HCT116 (cell line): ENCODE data around the gene TSPAN11. TPM values are rescaled to one million over a fixed set of nuclear protein-coding genes. Genes with fewer than 3 reads are reported as not detected.

Experiments
- ATAC-seq: fragments of 200-7000 bp; cut with Tn5 transposase; 2 replicates; pipeline ENCODE4 v1.9.1; 2020; ENCODE audit warnings: mild to moderate bottlenecking, moderate library complexity
- BruUV-seq: library from RNA; stranded (reverse); fragments of 400-500 nt; replicated peaks from 2 replicates; lab custom pipeline; 2021; lab: Mats Ljungman, UMichigan
- CTCF ChIA-PET: fragments of 300-600 bp; sonication (Branson Sonifier 250); formaldehyde crosslinking; loops from one replicate; lab custom pipeline; 2021; ENCODE audit warnings: antibody characterized with exemption; lab: Charles Lee
- POLR2A ChIA-PET: fragments of 300-600, 350-600 bp; sonication (Branson Sonifier 250); formaldehyde crosslinking; loops from one replicate; lab custom pipeline; 2021; ENCODE audit warnings: antibody characterized with exemption; lab: Charles Lee
- RAD21 ChIA-PET, 2 experiments: fragments of 300-600 bp; sonication (Branson Sonifier 250); formaldehyde crosslinking; loops; one replicate each; lab custom pipeline; 2023; ENCODE audit warnings: low total read pairs in 2 of 2; ENCODE audit not compliant: uncharacterized antibody in 2 of 2, unreplicated experiment in 2 of 2, low non-redundant PET in 1 of 2; lab: Charles Lee
- DNase-seq: peaks from one replicate; pipeline ENCODE4 v3.0.0-alpha.2; 2010; ENCODE audit warnings: low read depth, low spot score
- H2AFZ ChIP-seq: fragments of 200-600 bp; shearing (Covaris generic), sonication (generic); 2 replicates; pipeline ENCODE4 v1.6.1; 2017; ENCODE audit warnings: low read depth, mixed run types, mixed read lengths, antibody characterized with exemption, low read length; ENCODE audit not compliant: poor library complexity, severe bottlenecking
- H3K27ac ChIP-seq: 2 replicates; pipeline ENCODE4 v1.5.1; 2012; ENCODE audit warnings: low read depth, low read length
- H3K27me3 ChIP-seq: fragments of 200-600 bp; sonication (generic); 2 replicates; pipeline ENCODE4 v1.6.1; 2016; ENCODE audit warnings: mixed run types, low read length, mixed read lengths; ENCODE audit not compliant: insufficient read depth
- H3K36me3 ChIP-seq, 2 experiments: fragments of 200-500 bp in 1 of 2; fragments of 200-600 bp in 1 of 2; sonication (Bioruptor generic) in 1 of 2; sonication (generic) in 1 of 2; 2 replicates each; pipeline versions ENCODE4 v1.5.1 to v1.6.1; 2014 to 2016; ENCODE audit warnings: low read length in 2 of 2, inconsistent platforms in 1 of 2, mixed read lengths in 1 of 2, mixed run types in 1 of 2; ENCODE audit not compliant: insufficient read depth in 2 of 2, control insufficient read depth in 1 of 2
- H3K4me1 ChIP-seq, 2 experiments: fragments of 200-600 bp in 1 of 2; sonication (generic) in 1 of 2; 2 replicates each; pipeline versions ENCODE4 v1.5.1 to v1.6.1; 2012 to 2017; ENCODE audit warnings: low read length in 2 of 2, inconsistent platforms in 1 of 2, mild to moderate bottlenecking in 1 of 2, mixed read lengths in 1 of 2, mixed run types in 1 of 2, moderate library complexity in 1 of 2; ENCODE audit not compliant: insufficient read depth in 2 of 2, control insufficient read depth in 1 of 2
- H3K4me2 ChIP-seq: fragments of 200-600 bp; sonication (generic); 2 replicates; pipeline ENCODE4 v1.6.1; 2017; ENCODE audit warnings: mixed run types, low read length, mixed read lengths
- H3K4me3 ChIP-seq, 2 experiments: fragments of 200-600 bp in 1 of 2; sonication (generic) in 1 of 2; replicated peaks in 1 of 2; 2 replicates each; pipeline ENCODE4 v1.5.1; 2011 to 2016; ENCODE audit warnings: low read length in 2 of 2, control low read depth in 1 of 2, low read depth in 1 of 2, mild to moderate bottlenecking in 1 of 2, mixed read lengths in 1 of 2, mixed run types in 1 of 2
- H3K79me2 ChIP-seq: fragments of 200-600 bp; sonication (generic); 2 replicates; pipeline ENCODE4 v1.6.1; 2017; ENCODE audit warnings: mild to moderate bottlenecking, mixed run types, low read length, moderate library complexity, mixed read lengths; ENCODE audit not compliant: insufficient read depth
- H3K9ac ChIP-seq: fragments of 200-600 bp; sonication (generic); 2 replicates; pipeline ENCODE4 v1.6.1; 2016; ENCODE audit warnings: low read length, mixed read lengths
- H3K9me2 ChIP-seq: fragments of 200-600 bp; sonication (generic), shearing (Covaris generic); 2 replicates; pipeline ENCODE4 v1.6.1; 2017; ENCODE audit warnings: mixed run types, mild to moderate bottlenecking, moderate library complexity; ENCODE audit not compliant: insufficient read depth
- H3K9me3 ChIP-seq, 2 experiments: fragments of 200-500 bp in 1 of 2; fragments of 200-600 bp in 1 of 2; sonication (Bioruptor generic) in 1 of 2; sonication (generic) in 1 of 2; 2 replicates each; pipeline ENCODE4 v1.6.1; 2014 to 2017; ENCODE audit warnings: low read length in 2 of 2, mixed read lengths in 2 of 2, inconsistent platforms in 1 of 2, low read depth in 1 of 2, mild to moderate bottlenecking in 1 of 2, mixed run types in 1 of 2, moderate library complexity in 1 of 2; ENCODE audit not compliant: control insufficient read depth in 1 of 2, insufficient read depth in 1 of 2
- H4K20me1 ChIP-seq: fragments of 200-600 bp; sonication (generic), shearing (Covaris generic); 2 replicates; pipeline ENCODE4 v1.6.1; 2017; ENCODE audit warnings: mixed run types, mild to moderate bottlenecking, moderate library complexity; ENCODE audit not compliant: insufficient read depth
- ATF3 ChIP-seq: IDR thresholded peaks from 2 replicates; pipeline ENCODE4 v1.6.1; 2012
- EZH2phosphoT487 ChIP-seq: fragments of 200-600 bp; IDR thresholded peaks from 2 replicates; pipeline ENCODE4 v1.6.1; 2018; ENCODE audit warnings: antibody characterized with exemption, borderline replicate concordance
- SP1 ChIP-seq: IDR thresholded peaks from 2 replicates; pipeline ENCODE4 v1.6.1; 2012; ENCODE audit warnings: low read depth
- ZFX ChIP-seq: fragments of 450-650 bp; IDR thresholded peaks from 2 replicates; pipeline ENCODE4 v1.6.1; 2017
- intact Hi-C: fragments of 100-400 bp; cut with micrococcal nuclease; formaldehyde crosslinking; loops from 2 replicates; pipeline ENCODE4 v1.10.0; 2022
- total RNA-seq: library from RNA; stranded (reverse); gene quantifications from one replicate; pipeline ENCODE4 v1.2.1, GENCODE V29; 2021; ENCODE audit not compliant: unreplicated experiment

Gene TSPAN11
- total RNA-seq, 1 experiment from 2014 or later, result not detected

GRCh38 chr12:31034372-31034771 is 107.8 kb downstream of the TSPAN11 start:
- Histone ChIP-seq H3K27me3 (no peaks in the 10 kb centered on the region), H3K4me3 (no peak overlapping the region), H3K79me2 (no peaks in the 10 kb centered on the region), H3K4me2 (peak overlapping the region; percentile 26; the same call in 1 of the 2 replicates), H3K27ac (no peak overlapping the region), H3K4me1 (peaks cover 24 to 34% of the 10 kb centered on the region in 2 experiments), H3K9ac (no peak overlapping the region), H3K9me2 (no peaks in the 10 kb centered on the region), H4K20me1 (no peaks in the 10 kb centered on the region), H2AFZ (no peak overlapping the region), H3K9me3 (no peaks in the 10 kb centered on the region), H3K36me3 (no peaks in the 10 kb centered on the region)
- POLR2A ChIA-PET, result no interaction called here
- peak; percentile 71 for ATAC-seq
- peak; percentile 21 for DNase-seq
- no TSS peak for BruUV-seq
- RAD21 ChIA-PET, result no interaction called here
- CTCF ChIA-PET, result no interaction called here
- TF ChIP-seq ATF3, result no peak
- no peak for TF ChIP-seq SP1
- no peak for TF ChIP-seq EZH2phosphoT487
- intact Hi-C loops, result no loop called here

- ChIA-PET RAD21 (no interaction called here), CTCF (no interaction called here), POLR2A (no interaction called here)
- no peaks in the 10 kb centered on the region for H3K36me3 ChIP-seq
- no peak overlapping the region for H3K4me3 ChIP-seq
- H3K4me2 ChIP-seq, result no peak overlapping the region
- no peak for DNase-seq
- no peak overlapping the region for H2AFZ ChIP-seq
- H3K27ac ChIP-seq, result no peak overlapping the region
- no TSS peak for BruUV-seq
- peaks cover 24 to 34% of the 10 kb centered on the region in 2 experiments for H3K4me1 ChIP-seq
- H3K9me3 ChIP-seq, result no peaks in the 10 kb centered on the region
- H3K9ac ChIP-seq, result no peak overlapping the region
- TF ChIP-seq ZFX, result no peak
- ATAC-seq, result no peak
- H3K9me2 ChIP-seq, result no peaks in the 10 kb centered on the region
- H3K27me3 ChIP-seq, result no peaks in the 10 kb centered on the region
- intact Hi-C loops, result no loop called here
- H3K79me2 ChIP-seq, result no peaks in the 10 kb centered on the region
- no peaks in the 10 kb centered on the region for H4K20me1 ChIP-seq
Observed at GRCh38 chr12:31035226-31035625, 108.7 kb downstream of the TSPAN11 start.
